Esophagus muscularis mucosa (tissue), 4 donors: ENCODE results near the gene MICAL3. TPM values are rescaled to one million over a fixed set of nuclear protein-coding genes. Genes with fewer than 3 reads are reported as not detected.

ENCODE experiments used
- DNase-seq: peaks from one replicate; pipeline ENCODE4 v3.0.0-alpha.2; 2017; ENCODE audit errors: extremely low spot score
- H3K27ac ChIP-seq, 4 donors: fragments of 200-600 bp; sonication (generic); replicated peaks in 1 of 4; 1 replicate in 3 of 4; 2 replicates in 1 of 4; pipeline ENCODE4 v1.5.1; 2016 to 2019; ENCODE audit warnings: mild to moderate bottlenecking in 1 of 4
- H3K27me3 ChIP-seq, 4 donors: fragments of 200-600 bp; sonication (generic); one replicate each; pipeline versions ENCODE4 v1.5.1 to v1.6.0; 2016 to 2019
- H3K36me3 ChIP-seq, 4 donors: fragments of 200-600 bp; sonication (generic); one replicate each; pipeline ENCODE4 v1.5.1; 2016 to 2019
- H3K4me1 ChIP-seq, 4 donors: fragments of 200-600 bp; sonication (generic); one replicate each; pipeline ENCODE4 v1.5.1; 2016 to 2019
- H3K4me3 ChIP-seq, 4 donors: fragments of 200-600 bp; sonication (generic); 1 replicate in 2 of 4; 2 replicates in 2 of 4; pipeline ENCODE4 v1.5.1; 2016 to 2019; ENCODE audit warnings: mild to moderate bottlenecking in 4 of 4, moderate library complexity in 1 of 4
- H3K9me3 ChIP-seq, 4 donors: fragments of 200-600 bp; sonication (generic); 1 replicate in 3 of 4; 2 replicates in 1 of 4; pipeline ENCODE4 v1.5.1; 2016 to 2019
- EP300 ChIP-seq: sonication (generic); formaldehyde crosslinking; IDR thresholded peaks from one replicate; pipeline ENCODE4 v1.6.1; 2017; ENCODE audit warnings: antibody characterized with exemption
- POLR2A ChIP-seq: fragments of 450-650 bp; IDR thresholded peaks from one replicate; pipeline ENCODE4 v1.6.1; 2017; ENCODE audit warnings: antibody characterized with exemption, moderate library complexity, mild to moderate bottlenecking, low read depth
- POLR2AphosphoS5 ChIP-seq, 2 donors: sonication (generic); formaldehyde crosslinking; IDR thresholded peaks; one replicate each; pipeline ENCODE4 v1.6.1; 2017; ENCODE audit warnings: antibody characterized with exemption in 2 of 2
- WGBS: methylation state at CpG from one replicate; pipeline ENCODE4 v1.1.5; 2018; 5-methylcytosine and 5-hydroxymethylcytosine counted together
- intact Hi-C: fragments of 100-400 bp; cut with DNase I; formaldehyde crosslinking; loops from one replicate; pipeline ENCODE4 v1.15.1; 2023
- total RNA-seq, 4 donors: library from RNA; depleted of rRNA; stranded (reverse); fragments of >200 nt; gene quantifications; one replicate each; pipeline versions ENCODE4 v1.1.0 to v1.2.1, GENCODE V29; 2016
- TF ChIP-seq, protein P1 (sequence below), 3 experiments: fragments of 200-600 bp in 2 of 3; fragments of 450-650 bp in 1 of 3; sonication (generic) in 2 of 3; IDR thresholded peaks; one replicate each; pipeline ENCODE4 v1.5.1; 2017 to 2019; ENCODE audit warnings: antibody characterized with exemption in 3 of 3, mild to moderate bottlenecking in 2 of 3, moderate library complexity in 1 of 3

Gene MICAL3
- total RNA-seq, 4 donors from 2014 or later: 35.1 to 91.8 (median 67.8) TPM

GRCh38 chr22:17868771-17869170 lies 155.6 kb downstream of the MICAL3 start:
- TF ChIP-seq POLR2A (no peak), POLR2AphosphoS5 (IDR thresholded peaks at IDR 0.05) (no peak), EP300 (no peak)
- TF ChIP-seq, protein P1, sequence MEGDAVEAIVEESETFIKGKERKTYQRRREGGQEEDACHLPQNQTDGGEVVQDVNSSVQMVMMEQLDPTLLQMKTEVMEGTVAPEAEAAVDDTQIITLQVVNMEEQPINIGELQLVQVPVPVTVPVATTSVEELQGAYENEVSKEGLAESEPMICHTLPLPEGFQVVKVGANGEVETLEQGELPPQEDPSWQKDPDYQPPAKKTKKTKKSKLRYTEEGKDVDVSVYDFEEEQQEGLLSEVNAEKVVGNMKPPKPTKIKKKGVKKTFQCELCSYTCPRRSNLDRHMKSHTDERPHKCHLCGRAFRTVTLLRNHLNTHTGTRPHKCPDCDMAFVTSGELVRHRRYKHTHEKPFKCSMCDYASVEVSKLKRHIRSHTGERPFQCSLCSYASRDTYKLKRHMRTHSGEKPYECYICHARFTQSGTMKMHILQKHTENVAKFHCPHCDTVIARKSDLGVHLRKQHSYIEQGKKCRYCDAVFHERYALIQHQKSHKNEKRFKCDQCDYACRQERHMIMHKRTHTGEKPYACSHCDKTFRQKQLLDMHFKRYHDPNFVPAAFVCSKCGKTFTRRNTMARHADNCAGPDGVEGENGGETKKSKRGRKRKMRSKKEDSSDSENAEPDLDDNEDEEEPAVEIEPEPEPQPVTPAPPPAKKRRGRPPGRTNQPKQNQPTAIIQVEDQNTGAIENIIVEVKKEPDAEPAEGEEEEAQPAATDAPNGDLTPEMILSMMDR (IDR thresholded peaks at IDR 0.05): no peak
- 90% methylated on average over 9 of the region's 10 CpGs for WGBS
- no peak for DNase-seq
- no peak overlapping the region for H3K4me3 ChIP-seq
- peaks cover 19 to 46% (median 39%) of the 10 kb centered on the region in 4 donors for H3K4me1 ChIP-seq
- intact Hi-C loops: no loop called here
- H3K36me3 ChIP-seq: peaks cover 35 to 82% (median 76%) of the 10 kb centered on the region in 4 donors
- H3K27ac ChIP-seq: peak overlapping the region in 3 of 4 donors; percentile 64 to 68 (median 65)
- no peaks in the 10 kb centered on the region for H3K27me3 ChIP-seq
- H3K9me3 ChIP-seq: no peaks in the 10 kb centered on the region

GRCh38 chr22:17867160-17867785 lies 157.1 kb downstream of the MICAL3 start:
- 42% methylated on average over 9 of the region's 9 CpGs for WGBS
- DNase-seq: no peak

GRCh38 chr22:17866621-17867020 lies 157.7 kb downstream of the MICAL3 start:
- Histone ChIP-seq H3K36me3 (peaks cover 25 to 78% (median 70%) of the 10 kb centered on the region in 4 donors), H3K4me3 (no peak overlapping the region), H3K4me1 (peaks cover 19 to 46% (median 38%) of the 10 kb centered on the region in 4 donors), H3K9me3 (no peaks in the 10 kb centered on the region), H3K27me3 (no peaks in the 10 kb centered on the region), H3K27ac (peak overlapping the region in 3 of 4 donors; percentile 28 to 71 (median 64))
- 82% methylated on average over 7 of the region's 7 CpGs for WGBS
- DNase-seq: no peak
- intact Hi-C loops: no loop called here
- TF ChIP-seq, protein P1 (IDR thresholded peaks at IDR 0.05): no peak
- TF ChIP-seq EP300 (no peak), POLR2AphosphoS5 (IDR thresholded peaks at IDR 0.05) (no peak), POLR2A (no peak)

More at GRCh38 chr22:17867160-17867785, 157.1 kb downstream of the MICAL3 start:
- Histone ChIP-seq H3K27ac (peak overlapping the region; percentile 28 to 71 (median 54)), H3K9me3 (no peaks in the 10 kb centered on the region), H3K36me3 (peaks cover 31 to 80% (median 74%) of the 10 kb centered on the region in 4 donors), H3K4me3 (no peak overlapping the region), H3K27me3 (no peaks in the 10 kb centered on the region), H3K4me1 (peaks cover 19 to 46% (median 38%) of the 10 kb centered on the region in 4 donors)
- TF ChIP-seq EP300: no peak
- TF ChIP-seq POLR2AphosphoS5 (IDR thresholded peaks at IDR 0.05): peak in 1 of 2 donors; percentile 41
- intact Hi-C loops: no loop called here

- 81% methylated on average over 5 of the region's 5 CpGs for WGBS
- TF ChIP-seq POLR2AphosphoS5 (IDR thresholded peaks at IDR 0.05) (peak; percentile 6 to 50), EP300 (no peak), POLR2A (no peak)
- TF ChIP-seq, protein P1 (IDR thresholded peaks at IDR 0.05): no peak
- H3K27ac ChIP-seq: peak overlapping the region; percentile 56 to 64 (median 60)
- peak overlapping the region; percentile 13 to 22 (median 20) for H3K4me3 ChIP-seq
- H3K4me1 ChIP-seq: peaks cover 19 to 48% (median 38%) of the 10 kb centered on the region in 4 donors
- no peaks in the 10 kb centered on the region for H3K9me3 ChIP-seq
- H3K27me3 ChIP-seq: no peaks in the 10 kb centered on the region
- peaks cover 21 to 76% (median 68%) of the 10 kb centered on the region in 4 donors for H3K36me3 ChIP-seq
- no peak for DNase-seq
- intact Hi-C loops: no loop called here
Observed at GRCh38 chr22:17866127-17866526, 158.2 kb downstream of the MICAL3 start.

DNA sequence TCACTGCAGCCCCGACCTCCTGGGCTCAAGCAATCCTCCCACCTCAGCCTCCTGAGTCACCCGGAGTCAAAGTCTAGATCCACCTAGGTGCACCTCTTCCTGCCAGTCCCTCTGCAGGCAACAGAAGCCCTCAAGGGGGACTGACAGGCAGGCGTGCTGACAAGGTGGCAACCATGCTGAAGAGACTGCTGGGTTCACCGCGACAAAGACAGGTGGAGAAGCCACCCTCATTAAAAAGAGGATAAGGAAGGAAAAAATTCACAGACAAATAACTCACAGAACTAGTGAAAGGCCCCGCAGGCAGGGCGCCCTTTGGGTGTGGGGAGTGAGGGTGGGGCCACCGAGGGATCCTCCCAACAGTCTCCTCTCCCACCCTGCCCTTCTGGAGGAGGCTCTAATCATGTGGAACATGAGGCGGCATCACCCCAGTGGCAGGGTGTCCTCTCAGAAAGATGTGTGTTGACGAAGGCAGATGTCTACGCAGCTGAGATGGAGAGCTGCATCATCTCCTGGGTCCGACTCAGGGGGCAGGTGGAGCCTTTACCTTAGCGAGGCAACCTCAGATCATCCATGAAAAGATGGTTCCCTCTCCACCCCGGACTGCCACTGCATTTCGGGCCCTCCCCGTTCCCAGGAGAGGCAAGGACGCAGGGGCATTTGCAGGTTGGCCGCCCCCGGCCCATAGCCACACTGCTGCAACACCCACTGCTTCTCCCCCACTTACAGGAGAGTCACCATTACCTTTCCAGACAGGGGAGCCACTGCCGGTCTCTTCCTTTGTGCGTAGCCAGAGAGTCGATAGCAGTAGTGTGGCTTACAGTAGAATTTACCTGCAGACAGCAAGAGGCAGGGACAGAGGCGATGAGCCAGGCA lies 158.9 kb downstream of the MICAL3 start:
- Histone ChIP-seq H3K9me3 (no peaks in the 10 kb centered on the region), H3K4me1 (peaks cover 22 to 51% (median 40%) of the 10 kb centered on the region in 4 donors), H3K36me3 (peaks cover 21 to 70% (median 63%) of the 10 kb centered on the region in 4 donors), H3K27me3 (no peaks in the 10 kb centered on the region), H3K4me3 (peak overlapping the region; percentile 13 to 22 (median 20)), H3K27ac (peak overlapping the region; percentile 56 to 64 (median 60))
- intact Hi-C loops: no loop called here
- DNase-seq: no peak
- TF ChIP-seq EP300: no peak
- TF ChIP-seq POLR2AphosphoS5 (IDR thresholded peaks at IDR 0.05): no peak
- TF ChIP-seq, protein P1 (IDR thresholded peaks at IDR 0.05): no peak
- no peak for TF ChIP-seq POLR2A
- WGBS: 89% methylated on average over 23 of the region's 23 CpGs
